ENCODE results near the gene PHKB.

The PHKB gene

GRCh38 chr16:47734987-47735594 is 274.0 kb downstream of the PHKB start:
- DNase-seq, result peak; percentile 38

GRCh38 chr16:47750371-47750770 is 289.2 kb downstream of the PHKB start:
- DNase-seq, result no peak
